Neural progenitor cell (in vitro differentiated cells): Measurements from ENCODE around the gene BAX. TPM values are rescaled to one million over a fixed set of nuclear protein-coding genes. Genes with fewer than 3 reads are reported as not detected.
"Not testable (repeated sequence)": the region's sequence is repeated elsewhere in the genome, so short reads cannot be mapped to it uniquely, and the experiment has no call there.

Experiments used
- DNase-seq: peaks from one replicate; pipeline ENCODE4 v3.0.0-alpha.2; 2016; ENCODE audit warnings: low spot score
- H2AFZ ChIP-seq: fragments of 200-600 bp; sonication (generic); replicated peaks from 2 replicates; pipeline ENCODE4 v1.6.1; 2016; ENCODE audit warnings: antibody characterized with exemption
- H3F3A ChIP-seq: fragments of 200-600 bp; sonication (generic); 2 replicates; pipeline ENCODE4 v1.6.1; 2016; ENCODE audit warnings: antibody characterized with exemption, low read depth
- H3K27ac ChIP-seq: fragments of 200-600 bp; sonication (generic); 2 replicates; pipeline ENCODE4 v1.5.1; 2016; ENCODE audit warnings: mild to moderate bottlenecking
- H3K27me3 ChIP-seq: fragments of 200-600 bp; sonication (generic); 2 replicates; pipeline ENCODE4 v1.6.1; 2016; ENCODE audit warnings: mild to moderate bottlenecking, moderate library complexity
- H3K36me3 ChIP-seq: fragments of 200-600 bp; sonication (generic); 2 replicates; pipeline ENCODE4 v1.5.1; 2016
- H3K4me1 ChIP-seq: fragments of 200-600 bp; sonication (generic); 2 replicates; pipeline ENCODE4 v1.6.1; 2016; ENCODE audit warnings: mixed run types
- H3K4me2 ChIP-seq: fragments of 200-600 bp; sonication (generic); 2 replicates; pipeline ENCODE4 v1.6.1; 2016
- H3K4me3 ChIP-seq: fragments of 200-600 bp; sonication (generic); 2 replicates; pipeline ENCODE4 v1.5.1; 2016
- H3K79me2 ChIP-seq: fragments of 200-600 bp; sonication (generic); 2 replicates; pipeline ENCODE4 v1.6.1; 2016; ENCODE audit warnings: low read depth
- H3K9ac ChIP-seq: fragments of 200-600 bp; sonication (generic); 2 replicates; pipeline ENCODE4 v1.6.1; 2016
- H3K9me3 ChIP-seq: fragments of 200-600 bp; sonication (generic); 2 replicates; pipeline ENCODE4 v1.5.1; 2016; ENCODE audit warnings: low read depth
- H4K20me1 ChIP-seq: fragments of 200-600 bp; sonication (generic); 2 replicates; pipeline ENCODE4 v1.6.1; 2016; ENCODE audit warnings: low read depth
- H3K27ac Mint-ChIP-seq: 3 replicates; pipeline ENCODE4 v1.8.0; 2021; ENCODE audit warnings: mixed read lengths
- H3K27me3 Mint-ChIP-seq: 2 replicates; pipeline ENCODE4 v1.8.0; 2022; ENCODE audit warnings: low read depth, mild to moderate bottlenecking, inconsistent platforms, moderate library complexity, mixed read lengths; ENCODE audit not compliant: insufficient read depth
- H3K36me3 Mint-ChIP-seq: 3 replicates; pipeline ENCODE4 v1.8.0; 2021; ENCODE audit warnings: mixed read lengths
- H3K4me1 Mint-ChIP-seq: 3 replicates; pipeline ENCODE4 v1.8.0; 2021; ENCODE audit warnings: mixed read lengths
- H3K4me3 Mint-ChIP-seq: 3 replicates; pipeline ENCODE4 v1.8.0; 2021; ENCODE audit warnings: mild to moderate bottlenecking, moderate library complexity, mixed read lengths
- H3K9me3 Mint-ChIP-seq: 3 replicates; pipeline ENCODE4 v1.8.0; 2020; ENCODE audit warnings: mixed read lengths
- EZH2 ChIP-seq: fragments of 200-600 bp; sonication (generic); IDR thresholded peaks from 2 replicates; pipeline ENCODE4 v1.6.1; 2017; ENCODE audit warnings: antibody characterized with exemption, mild to moderate bottlenecking, moderate library complexity
- EZH2phosphoT487 ChIP-seq: fragments of 200-600 bp; sonication (generic); IDR thresholded peaks from 2 replicates; pipeline ENCODE4 v1.6.1; 2017; ENCODE audit warnings: antibody characterized with exemption
- total RNA-seq: library from RNA; depleted of rRNA; stranded (reverse); fragments of >200 nt; gene quantifications from 2 replicates; pipeline ENCODE4 v1.2.3, GENCODE V29; 2015; ENCODE audit warnings: low replicate concordance
- TF ChIP-seq, protein P1 (sequence below): fragments of 200-600 bp; sonication (generic); IDR thresholded peaks from 2 replicates; pipeline ENCODE4 v1.5.1; 2017; ENCODE audit warnings: antibody characterized with exemption, mild to moderate bottlenecking

Gene BAX
- total RNA-seq, 1 donor from 2014 or later: 35.8 TPM

DNA sequence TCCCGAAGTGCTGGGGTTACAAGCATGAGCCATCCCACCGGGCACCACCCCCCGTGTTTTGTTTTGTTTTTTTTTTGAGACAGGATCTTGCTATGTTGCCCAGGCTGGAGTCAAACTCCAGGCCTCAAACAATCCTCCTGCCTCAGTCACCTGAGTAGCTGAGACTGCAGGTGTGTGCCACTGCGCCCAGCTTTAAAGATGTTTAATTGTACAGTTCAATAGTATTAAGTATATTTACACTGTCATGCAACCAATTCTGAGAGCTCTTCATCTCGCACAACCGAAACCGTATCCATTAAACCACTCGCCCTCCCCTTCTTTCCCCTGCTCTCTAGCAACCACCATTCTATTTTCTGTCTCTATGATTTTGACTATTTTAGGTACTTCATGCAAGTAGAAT is 38.9 kb upstream of the BAX start:
- H3K36me3 ChIP-seq: no peaks in the 10 kb centered on the region

DNA sequence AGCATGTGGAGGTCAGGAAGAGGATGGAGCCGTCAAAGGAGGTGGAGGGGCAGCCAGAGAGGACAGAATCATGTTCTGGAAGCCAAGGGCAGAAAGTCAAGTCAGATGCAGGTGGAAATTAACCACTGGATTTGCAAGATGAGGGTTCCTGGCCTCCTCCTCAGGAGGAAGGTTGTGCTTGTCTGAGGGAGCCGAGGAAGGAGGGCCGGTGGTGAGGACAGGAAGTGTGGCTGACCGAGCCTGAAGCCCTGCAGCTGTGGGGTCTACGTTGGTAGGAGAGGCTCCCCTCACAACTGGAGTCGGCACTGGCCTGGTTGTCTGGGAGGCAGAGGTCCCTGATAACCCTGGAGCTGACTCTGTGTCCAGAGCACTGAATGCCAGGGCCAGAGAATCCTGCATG is 36.6 kb upstream of the BAX start:
- no peaks in the 10 kb centered on the region for H3K4me1 Mint-ChIP-seq
- no peaks in the 10 kb centered on the region for H3K79me2 ChIP-seq
- H3K27me3 ChIP-seq: no peaks in the 10 kb centered on the region
- H3K27ac Mint-ChIP-seq: no peak overlapping the region
- H3K9ac ChIP-seq: no peak overlapping the region
- H3K4me3 ChIP-seq: no peak overlapping the region
- peaks cover 24% of the 10 kb centered on the region for H3K36me3 Mint-ChIP-seq
- no peaks in the 10 kb centered on the region for H3K9me3 ChIP-seq
- no peak overlapping the region for H3K27ac ChIP-seq
- TF ChIP-seq, protein P1, sequence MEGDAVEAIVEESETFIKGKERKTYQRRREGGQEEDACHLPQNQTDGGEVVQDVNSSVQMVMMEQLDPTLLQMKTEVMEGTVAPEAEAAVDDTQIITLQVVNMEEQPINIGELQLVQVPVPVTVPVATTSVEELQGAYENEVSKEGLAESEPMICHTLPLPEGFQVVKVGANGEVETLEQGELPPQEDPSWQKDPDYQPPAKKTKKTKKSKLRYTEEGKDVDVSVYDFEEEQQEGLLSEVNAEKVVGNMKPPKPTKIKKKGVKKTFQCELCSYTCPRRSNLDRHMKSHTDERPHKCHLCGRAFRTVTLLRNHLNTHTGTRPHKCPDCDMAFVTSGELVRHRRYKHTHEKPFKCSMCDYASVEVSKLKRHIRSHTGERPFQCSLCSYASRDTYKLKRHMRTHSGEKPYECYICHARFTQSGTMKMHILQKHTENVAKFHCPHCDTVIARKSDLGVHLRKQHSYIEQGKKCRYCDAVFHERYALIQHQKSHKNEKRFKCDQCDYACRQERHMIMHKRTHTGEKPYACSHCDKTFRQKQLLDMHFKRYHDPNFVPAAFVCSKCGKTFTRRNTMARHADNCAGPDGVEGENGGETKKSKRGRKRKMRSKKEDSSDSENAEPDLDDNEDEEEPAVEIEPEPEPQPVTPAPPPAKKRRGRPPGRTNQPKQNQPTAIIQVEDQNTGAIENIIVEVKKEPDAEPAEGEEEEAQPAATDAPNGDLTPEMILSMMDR: no peak
- TF ChIP-seq EZH2phosphoT487: no peak
- TF ChIP-seq EZH2: no peak
- no peak overlapping the region for H3K4me3 Mint-ChIP-seq
- H3F3A ChIP-seq: no peaks in the 10 kb centered on the region
- no peaks in the 10 kb centered on the region for H3K9me3 Mint-ChIP-seq
- no peaks in the 10 kb centered on the region for H3K4me1 ChIP-seq
- no peak overlapping the region for H3K4me2 ChIP-seq
- DNase-seq: no peak
- no peaks in the 10 kb centered on the region for H4K20me1 ChIP-seq
- H3K27me3 Mint-ChIP-seq: peaks cover 2% of the 10 kb centered on the region
- H2AFZ ChIP-seq: no peak overlapping the region
- H3K36me3 ChIP-seq: no peaks in the 10 kb centered on the region

More for the DNA sequence above, 38.9 kb upstream of the BAX start:
- Mint-ChIP-seq H3K36me3 (peaks cover 35% of the 10 kb centered on the region), H3K9me3 (no peaks in the 10 kb centered on the region), H3K27ac (no peak overlapping the region), H3K4me1 (no peaks in the 10 kb centered on the region), H3K4me3 (no peak overlapping the region), H3K27me3 (peaks cover 2% of the 10 kb centered on the region)
- no peaks in the 10 kb centered on the region for H3K9me3 ChIP-seq
- H3K4me1 ChIP-seq: no peaks in the 10 kb centered on the region
- H3K27ac ChIP-seq: no peak overlapping the region
- H3K4me2 ChIP-seq: no peak overlapping the region
- no peaks in the 10 kb centered on the region for H4K20me1 ChIP-seq
- TF ChIP-seq, protein P1: no peak
- TF ChIP-seq EZH2phosphoT487 (no peak), EZH2 (no peak)
- no peak for DNase-seq
- H3F3A ChIP-seq: no peaks in the 10 kb centered on the region
- H3K9ac ChIP-seq: no peak overlapping the region
- H3K4me3 ChIP-seq: no peak overlapping the region
- H3K27me3 ChIP-seq: no peaks in the 10 kb centered on the region
- H3K79me2 ChIP-seq: no peaks in the 10 kb centered on the region
- H2AFZ ChIP-seq: no peak overlapping the region

DNA sequence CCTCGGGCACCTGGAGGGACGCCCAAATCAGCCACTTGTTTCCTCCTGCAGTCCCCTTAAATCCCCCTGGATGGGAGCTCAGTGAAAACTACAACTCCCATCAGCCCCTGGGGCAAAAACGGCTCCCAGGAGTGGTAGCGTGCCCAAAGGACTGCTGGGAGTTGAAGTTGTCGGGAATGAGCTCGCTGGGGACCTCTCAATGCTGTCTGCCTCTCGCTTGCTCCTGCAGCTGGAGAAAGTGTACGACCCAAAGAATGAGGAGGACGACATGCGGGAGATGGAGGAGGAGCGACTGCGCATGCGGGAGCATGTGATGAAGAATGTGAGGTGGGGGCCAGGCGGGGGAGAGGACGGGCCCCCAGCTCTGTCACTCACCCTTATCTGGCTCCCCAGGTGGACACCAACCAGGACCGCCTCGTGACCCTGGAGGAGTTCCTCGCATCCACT is 35.9 kb upstream of the BAX start:
- H3K27me3 Mint-ChIP-seq: no peaks in the 10 kb centered on the region
- no peaks in the 10 kb centered on the region for H3K4me1 Mint-ChIP-seq
- H3K9me3 Mint-ChIP-seq: no peaks in the 10 kb centered on the region
- Histone ChIP-seq H3K4me3 (no peak overlapping the region), H3K27me3 (no peaks in the 10 kb centered on the region), H3K4me2 (no peak overlapping the region), H3K4me1 (no peaks in the 10 kb centered on the region), H2AFZ (no peak overlapping the region), H3K79me2 (no peaks in the 10 kb centered on the region), H3K36me3 (no peaks in the 10 kb centered on the region), H3K27ac (no peak overlapping the region), H4K20me1 (no peaks in the 10 kb centered on the region), H3F3A (no peaks in the 10 kb centered on the region), H3K9ac (no peak overlapping the region), H3K9me3 (no peaks in the 10 kb centered on the region)
- peaks cover 24% of the 10 kb centered on the region for H3K36me3 Mint-ChIP-seq
- peak; percentile 77 for DNase-seq
- H3K27ac Mint-ChIP-seq: no peak overlapping the region
- TF ChIP-seq EZH2phosphoT487: no peak
- TF ChIP-seq EZH2: no peak
- TF ChIP-seq, protein P1: no peak
- peak overlapping the region; percentile 24 for H3K4me3 Mint-ChIP-seq

DNA sequence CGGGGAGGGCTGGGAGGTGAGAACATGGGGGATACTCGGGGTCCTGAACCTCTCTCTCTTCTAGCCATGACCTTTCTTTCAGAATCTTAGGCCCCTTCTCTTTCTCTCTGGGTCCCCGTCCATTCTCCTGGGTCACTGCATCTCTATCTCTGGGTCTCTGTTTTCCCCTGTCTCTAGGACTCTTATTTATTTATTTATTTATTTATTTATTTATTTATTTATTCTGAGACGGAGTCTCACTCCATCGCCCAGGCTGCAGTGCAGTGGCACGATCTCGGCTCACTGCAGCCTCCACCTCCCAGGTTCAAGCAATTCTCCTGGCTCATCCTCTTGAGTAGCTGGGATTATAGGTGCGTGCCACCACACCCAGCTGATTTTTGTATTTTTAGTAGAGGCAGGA is 35.4 kb upstream of the BAX start:
- H3K9me3 ChIP-seq, H3K27me3 ChIP-seq, H4K20me1 ChIP-seq, H3K27ac ChIP-seq, H3K9ac ChIP-seq, H3K4me1 ChIP-seq, H2AFZ ChIP-seq, H3K9me3 Mint-ChIP-seq, H3K79me2 ChIP-seq, H3K36me3 ChIP-seq, H3K4me1 Mint-ChIP-seq, H3K27me3 Mint-ChIP-seq, H3K4me2 ChIP-seq, DNase-seq, H3K27ac Mint-ChIP-seq, H3K4me3 Mint-ChIP-seq, H3F3A ChIP-seq, H3K4me3 ChIP-seq: not testable (repeated sequence)
- peaks cover 21% of the 10 kb centered on the region for H3K36me3 Mint-ChIP-seq
